HG03060 (cell line): ENCODE measurements around the gene IL17REL.
"Not testable (repeated sequence)": the region's sequence is repeated elsewhere in the genome, so short reads cannot be mapped to it uniquely, and the experiment has no call there.

ENCODE experiments used
- ATAC-seq: cut with Tn5 transposase; IDR thresholded peaks from one replicate; pipeline ENCODE4 v1.9.1; 2021; ENCODE audit warnings: low read depth, moderate number of reproducible peaks; ENCODE audit not compliant: unreplicated experiment

IL17REL gene

GRCh38 chr22:49949914-49950292 is 62.7 kb downstream of the IL17REL start:
- no peak for ATAC-seq

- ATAC-seq, result no peak
These were observed 63.3 kb downstream of the IL17REL start for GRCh38 chr22:49948958-49949913.

GRCh38 chr22:49948116-49948957 is 64.2 kb downstream of the IL17REL start:
- ATAC-seq, result no peak

GRCh38 chr22:49947296-49947622 is 65.3 kb downstream of the IL17REL start:
- no peak for ATAC-seq

- ATAC-seq, result no peak
These were observed 65.8 kb downstream of the IL17REL start for GRCh38 chr22:49946612-49947295.

GRCh38 chr22:49945042-49945794 is 67.3 kb downstream of the IL17REL start:
- ATAC-seq, result not testable (repeated sequence)
